ENCODE results near the gene EXOC3. TPM values are rescaled to one million over a fixed set of nuclear protein-coding genes. Genes with fewer than 3 reads are reported as not detected.
"Not testable (repeated sequence)": the region's sequence is repeated elsewhere in the genome, so short reads cannot be mapped to it uniquely, and the experiment has no call there.

EXOC3 gene
- total RNA-seq, 1 donor from 2014 or later: 47.3 TPM

- ATAC-seq: no peak
- no peak for DNase-seq (ENCODE audit: missing footprints)
- intact Hi-C loops (cut with DNase I): no loop called here
Observed at GRCh38 chr5:501105-501830, 58.3 kb downstream of the EXOC3 start.

- intact Hi-C loops (cut with DNase I): no loop called here
- no peak for ATAC-seq
Observed at GRCh38 chr5:501831-502184, 58.8 kb downstream of the EXOC3 start.

DNA sequence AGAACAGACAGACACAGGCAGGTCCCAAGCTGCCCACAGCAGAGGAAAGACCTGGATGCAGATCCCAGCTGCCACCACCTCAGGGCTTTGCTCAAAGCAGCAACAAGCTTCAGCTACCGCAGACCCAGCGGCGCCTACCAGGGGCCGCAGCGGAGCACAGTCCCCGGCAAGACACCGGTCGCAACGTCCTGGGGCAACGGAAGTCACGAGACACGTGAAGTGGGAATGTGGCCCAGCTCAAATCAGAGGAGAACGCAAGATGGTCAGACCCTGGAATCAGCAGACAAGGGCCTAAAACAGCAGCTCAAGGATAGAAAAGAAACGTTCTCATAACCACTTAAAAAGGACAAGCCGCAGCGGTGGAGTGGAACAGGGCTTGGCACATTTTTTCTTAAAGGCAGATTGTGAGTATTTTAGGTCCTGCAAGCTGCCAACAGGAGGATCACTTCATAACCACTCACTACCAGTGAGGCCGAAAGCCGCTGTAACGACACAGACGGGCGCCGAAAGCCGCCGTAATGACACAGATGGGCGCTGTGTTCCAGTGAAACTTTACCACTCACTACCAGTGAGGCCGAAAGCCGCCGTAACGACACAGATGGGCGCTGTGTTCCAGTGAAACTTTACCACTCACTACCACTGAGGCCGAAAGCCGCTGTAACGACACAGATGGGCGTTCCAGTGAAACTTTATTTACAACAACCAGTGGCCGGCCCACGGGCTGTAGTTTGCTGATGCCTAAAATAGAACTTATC, 59.5 kb downstream of the EXOC3 start:
- no peak for DNase-seq (ENCODE audit: missing footprints)
- intact Hi-C loops (cut with DNase I): no loop called here
- ATAC-seq: no peak

More at GRCh38 chr5:501831-502184, 58.8 kb downstream of the EXOC3 start:
- no peak for DNase-seq (ENCODE audit: missing footprints)

GRCh38 chr5:504326-505154, 61.6 kb downstream of the EXOC3 start:
- no peak for DNase-seq (ENCODE audit: missing footprints)
- no peak for ATAC-seq
- intact Hi-C loops (cut with DNase I): no loop called here

- no peak for DNase-seq (ENCODE audit: missing footprints)
- intact Hi-C loops (cut with DNase I): no loop called here
- no peak for ATAC-seq
Observed at GRCh38 chr5:505951-506525, 63.1 kb downstream of the EXOC3 start.

DNA sequence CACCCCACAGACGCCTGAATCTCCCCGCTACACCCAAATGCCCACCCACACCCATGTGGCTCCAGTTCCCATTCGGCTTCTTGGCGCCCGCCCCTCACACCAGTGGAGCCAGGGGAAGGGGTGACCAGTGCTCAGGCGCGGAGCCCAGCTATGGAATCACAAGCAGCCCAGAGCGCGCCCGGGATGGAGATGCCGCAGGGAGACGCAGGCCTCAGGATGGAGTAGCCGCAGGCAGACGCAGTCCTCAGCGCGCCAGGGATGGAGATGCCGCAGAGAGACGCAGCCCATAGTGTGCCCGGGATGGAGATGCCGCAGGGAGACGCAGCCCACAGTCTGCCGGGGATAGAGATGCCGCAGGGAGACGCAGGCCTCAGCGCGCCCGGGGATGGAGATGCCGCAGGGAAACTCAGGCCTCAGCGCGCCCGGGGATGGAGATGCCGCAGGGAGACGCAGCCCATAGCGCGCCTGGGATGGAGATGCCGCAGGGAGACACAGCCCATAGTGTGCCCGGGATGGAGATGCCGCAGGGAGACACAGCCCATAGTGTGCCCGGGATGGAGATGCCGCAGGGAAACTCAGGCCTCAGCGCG, 65.1 kb downstream of the EXOC3 start:
- ATAC-seq; DNase-seq (ENCODE audit: missing footprints); intact Hi-C loops (cut with DNase I): not testable (repeated sequence)

- intact Hi-C loops (cut with DNase I): no loop called here
- DNase-seq (ENCODE audit: missing footprints): no peak
- ATAC-seq: no peak
Observed at GRCh38 chr5:509611-510185, 66.7 kb downstream of the EXOC3 start.

- ATAC-seq (no peak), DNase-seq (ENCODE audit: missing footprints) (no peak)
- intact Hi-C loops (cut with DNase I): no loop called here
Observed at GRCh38 chr5:510521-510920, 67.5 kb downstream of the EXOC3 start.

GRCh38 chr5:511476-511875, 68.5 kb downstream of the EXOC3 start:
- intact Hi-C loops (cut with DNase I): no loop called here
- DNase-seq (ENCODE audit: missing footprints) (no peak), ATAC-seq (no peak)

DNA sequence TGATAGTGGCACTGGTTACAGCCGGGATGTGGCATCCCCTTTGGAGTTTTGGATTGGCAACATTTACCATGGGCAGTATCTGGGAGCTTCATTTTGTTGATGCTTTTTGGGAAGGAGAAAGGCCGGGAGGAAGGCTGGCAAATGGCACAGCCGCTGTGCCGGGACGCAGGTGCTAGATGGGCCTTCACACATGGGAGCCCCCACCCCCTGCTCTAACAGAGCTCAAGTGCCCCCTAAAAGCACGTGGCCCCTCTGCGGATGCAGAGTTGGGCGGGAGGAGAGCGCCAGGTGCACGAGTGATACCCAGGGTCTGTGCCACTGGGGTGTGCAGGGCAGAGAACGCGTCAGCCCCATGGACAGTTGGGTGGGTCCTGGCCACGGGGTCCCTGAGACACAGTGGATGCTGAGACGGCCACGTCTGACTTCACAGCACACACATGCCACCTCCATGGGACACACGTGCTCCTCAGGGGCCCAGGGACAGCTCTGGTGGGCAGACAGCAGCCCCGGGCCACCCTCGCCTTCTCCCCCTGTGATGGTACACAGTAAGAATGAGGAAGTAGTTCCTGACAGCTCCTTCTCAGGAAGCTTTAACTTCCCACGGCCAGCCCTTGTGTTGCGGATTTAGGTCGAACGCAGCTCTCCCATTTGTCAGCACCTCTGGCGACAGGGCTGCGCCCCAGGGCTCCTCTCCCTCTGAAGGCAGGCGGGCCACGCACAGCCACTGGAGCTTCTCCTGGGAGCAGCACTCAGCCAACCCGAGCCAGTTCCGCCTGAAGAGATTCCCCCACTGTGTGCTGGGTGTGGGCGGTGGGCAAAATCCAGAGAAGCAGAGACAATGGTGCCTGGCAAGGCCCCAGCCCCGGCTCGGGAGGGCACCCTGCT, 70.5 kb downstream of the EXOC3 start:
- ATAC-seq (no peak), DNase-seq (ENCODE audit: missing footprints) (no peak)
- intact Hi-C loops (cut with DNase I): no loop called here

DNA sequence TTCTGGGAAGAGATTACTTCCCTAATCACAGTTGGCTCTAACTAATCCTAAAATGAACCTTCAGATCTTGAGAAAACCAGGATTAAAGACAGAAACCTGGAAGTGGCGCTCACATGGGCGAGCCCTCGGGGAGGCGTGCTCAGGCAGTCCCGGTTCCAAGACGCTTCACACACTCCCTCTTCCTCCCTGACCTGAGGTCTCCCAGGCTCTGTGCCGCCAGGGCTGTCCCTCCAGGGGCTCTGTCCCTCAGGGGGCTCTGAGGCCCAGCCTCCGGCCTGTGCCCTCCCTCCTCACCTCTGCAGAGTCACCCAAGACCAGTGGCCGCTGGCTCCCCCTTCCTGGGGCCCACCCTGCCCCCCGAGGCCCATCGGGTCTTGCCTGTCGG, 71.1 kb downstream of the EXOC3 start:
- no peak for ATAC-seq
- intact Hi-C loops (cut with DNase I): no loop called here
- DNase-seq (ENCODE audit: missing footprints): no peak

DNA sequence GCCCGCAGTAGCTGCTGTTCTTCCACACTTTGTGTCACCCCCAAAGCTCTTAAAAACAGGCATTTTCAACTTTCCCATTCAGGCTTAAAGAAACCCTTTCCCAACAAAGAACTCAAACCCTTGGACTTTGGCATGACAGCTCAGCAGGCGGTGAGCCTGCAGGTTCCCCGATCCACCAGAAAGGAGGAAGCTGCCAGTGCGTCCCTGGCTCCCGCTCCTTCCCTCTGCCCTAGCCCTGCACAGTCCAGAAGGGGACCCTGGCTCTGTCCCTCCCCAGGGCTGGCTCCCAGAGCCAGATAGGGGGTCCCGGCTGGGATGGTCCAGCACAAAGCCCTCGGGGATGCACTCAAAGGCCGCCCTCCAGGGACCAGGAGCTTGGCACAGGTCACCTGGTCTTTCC, 71.7 kb downstream of the EXOC3 start:
- ATAC-seq (no peak), DNase-seq (ENCODE audit: missing footprints) (no peak)
- intact Hi-C loops (cut with DNase I): no loop called here

GRCh38 chr5:515273-515836, 72.4 kb downstream of the EXOC3 start:
- intact Hi-C loops (cut with DNase I): no loop called here
- ATAC-seq: no peak
- DNase-seq (ENCODE audit: missing footprints): no peak

DNA sequence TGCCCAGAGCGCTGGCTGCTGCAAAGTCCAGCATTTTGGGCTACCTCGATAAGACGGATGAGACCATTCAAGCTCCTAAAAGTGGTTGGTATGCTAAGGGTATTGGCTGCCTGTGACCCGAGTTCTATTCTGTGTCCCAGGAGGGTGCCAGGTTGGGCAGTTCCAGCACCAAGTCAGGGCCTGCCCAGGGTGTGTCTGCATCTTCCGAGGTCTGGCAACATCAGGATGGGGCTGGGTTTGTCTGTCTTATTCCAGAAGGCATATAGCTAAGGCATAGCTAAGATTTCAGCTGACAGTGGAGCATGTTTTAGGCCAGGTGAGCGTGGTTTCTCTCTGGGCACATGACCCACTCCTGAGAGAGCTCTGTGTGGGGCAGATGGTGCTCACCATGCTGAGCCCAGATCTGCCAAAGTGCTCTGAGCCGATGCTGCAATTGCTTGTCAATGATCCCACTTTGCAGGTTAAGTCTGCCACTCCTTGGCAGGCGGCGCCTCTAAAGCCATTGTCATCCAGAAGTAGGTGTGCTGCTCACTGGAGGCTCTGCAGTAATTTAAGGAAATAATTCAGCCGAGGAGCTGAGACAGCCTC, 73.5 kb downstream of the EXOC3 start:
- ATAC-seq (no peak), DNase-seq (ENCODE audit: missing footprints) (no peak)
- intact Hi-C loops (cut with DNase I): no loop called here

All from Right ventricle myocardium inferior (tissue), 1 donor.